K562 (cell line): ENCODE results near the gene ACER1. TPM values are rescaled to one million over a fixed set of nuclear protein-coding genes. Genes with fewer than 3 reads are reported as not detected.

Experiments
- ATAC-seq: fragments of 200-7000 bp; cut with Tn5 transposase; 3 replicates; pipeline ENCODE4 v1.9.1; 2020; ENCODE audit warnings: moderate library complexity
- BruUV-seq: library from RNA; stranded (reverse); fragments of 400-500 nt; replicated peaks from 2 replicates; lab custom pipeline; 2021; lab: Mats Ljungman, UMichigan
- CTCF ChIA-PET: fragments of 300-600 bp; formaldehyde crosslinking; extraction: SDS; loops from one replicate; lab custom pipeline; 2021; ENCODE audit warnings: low intra/inter-chr PET ratio; lab: Yijun Ruan, JAX
- POLR2A ChIA-PET: fragments of 300-600, 350-650 bp; sonication (Branson Sonifier 250); formaldehyde crosslinking; extraction: SDS; loops from one replicate; lab custom pipeline; 2021; ENCODE audit warnings: antibody characterized with exemption, inconsistent platforms; lab: Yijun Ruan, JAX
- DNase-seq, 4 experiments: peaks; one replicate each; pipeline versions ENCODE4 v3.0.0 to v3.0.0-alpha.2; 2011 to 2018; ENCODE audit warnings: low spot score in 3 of 4, mixed read lengths in 3 of 4; ENCODE audit errors: extremely low read depth in 1 of 4
- FAIRE-seq: peaks from 2 replicates; lab custom pipeline; 2011; peaks lifted over from hg19 to GRCh38; lab: Jason Lieb, UNC
- H2AFZ ChIP-seq: 2 replicates; pipeline ENCODE4 v1.6.0; 2011; ENCODE audit warnings: low read depth, low read length, control low read depth, inconsistent platforms
- H3K27ac ChIP-seq: fragments of 200-600 bp; 3 replicates; pipeline ENCODE4 v1.8.0; 2011; ENCODE audit warnings: low read depth, mild to moderate bottlenecking, control low read depth, inconsistent platforms, low read length, moderate library complexity, mixed read lengths; ENCODE audit errors: extremely low read depth
- H3K27me3 ChIP-seq, 2 experiments: fragments of 300-600 bp in 1 of 2; 2 replicates in 1 of 2; 3 replicates in 1 of 2; pipeline versions ENCODE4 v1.6.0 to v1.8.0; 2011; ENCODE audit warnings: inconsistent platforms in 2 of 2, low read length in 2 of 2, mild to moderate bottlenecking in 1 of 2, mixed read lengths in 1 of 2, moderate library complexity in 1 of 2; ENCODE audit not compliant: control insufficient read depth in 2 of 2, insufficient read depth in 2 of 2
- H3K36me3 ChIP-seq: fragments of 300-600 bp; 3 replicates; pipeline ENCODE4 v1.8.0; 2011; ENCODE audit warnings: mild to moderate bottlenecking, low read length, inconsistent platforms; ENCODE audit not compliant: control insufficient read depth, insufficient read depth
- H3K4me1 ChIP-seq, 2 experiments: fragments of 200-600 bp in 1 of 2; replicated peaks in 1 of 2; 2 replicates in 1 of 2; 3 replicates in 1 of 2; pipeline versions ENCODE4 v1.5.1 to v1.8.0; 2011; ENCODE audit warnings: inconsistent platforms in 2 of 2, low read length in 2 of 2, mild to moderate bottlenecking in 1 of 2, mixed read lengths in 1 of 2, moderate library complexity in 1 of 2; ENCODE audit not compliant: control insufficient read depth in 2 of 2, insufficient read depth in 2 of 2
- H3K4me2 ChIP-seq: 2 replicates; pipeline ENCODE4 v1.6.1; 2011; ENCODE audit warnings: low read length, control low read depth, inconsistent platforms, mixed read lengths; ENCODE audit not compliant: insufficient read depth
- H3K4me3 ChIP-seq: fragments of 200-600 bp; sonication (generic), shearing (Covaris generic); 2 replicates; pipeline ENCODE4 v1.5.1; 2016; ENCODE audit warnings: control low read depth, inconsistent platforms
- H3K79me2 ChIP-seq: fragments of 200-600 bp; 3 replicates; pipeline ENCODE4 v1.8.0; 2011; ENCODE audit warnings: low read length, inconsistent platforms; ENCODE audit not compliant: control insufficient read depth, insufficient read depth
- H3K9ac ChIP-seq, 2 experiments: 2 replicates each; pipeline versions ENCODE4 v1.6.0 to v1.6.1; 2011; ENCODE audit warnings: low read depth in 2 of 2, low read length in 2 of 2, control low read depth in 1 of 2, inconsistent platforms in 1 of 2, mild to moderate bottlenecking in 1 of 2, mixed read lengths in 1 of 2; ENCODE audit not compliant: insufficient read depth in 1 of 2
- H3K9me1 ChIP-seq: one replicate; pipeline ENCODE4 v1.6.0; 2011; ENCODE audit warnings: inconsistent platforms, mild to moderate bottlenecking, low read length, moderate library complexity; ENCODE audit not compliant: control insufficient read depth, insufficient read depth
- H3K9me3 ChIP-seq: replicated peaks from 2 replicates; pipeline ENCODE4 v1.5.1; 2011; ENCODE audit warnings: low read depth, low read length, inconsistent platforms; ENCODE audit not compliant: control insufficient read depth, insufficient read depth
- H4K20me1 ChIP-seq: replicated peaks from 2 replicates; pipeline ENCODE4 v1.6.1; 2011; ENCODE audit warnings: low read length, inconsistent platforms, mixed read lengths; ENCODE audit not compliant: control insufficient read depth, insufficient read depth
- CBX1 ChIP-seq: sonication (generic); IDR thresholded peaks from 2 replicates; pipeline ENCODE4 v1.6.1; 2016; ENCODE audit warnings: antibody characterized with exemption, low read depth, mild to moderate bottlenecking
- CC2D1A ChIP-seq: fragments of 450-650 bp; IDR thresholded peaks from 2 replicates; pipeline ENCODE4 v1.6.1; 2017; ENCODE audit warnings: mild to moderate bottlenecking
- CHD1 ChIP-seq: fragments of 200-600 bp; sonication (generic); IDR thresholded peaks from one replicate; pipeline ENCODE4 v1.6.1; 2012; ENCODE audit warnings: mild to moderate bottlenecking, moderate library complexity, low read length, inconsistent platforms
- ESRRA ChIP-seq: fragments of 450-650 bp; IDR thresholded peaks from 2 replicates; pipeline ENCODE4 v1.6.1; 2014; ENCODE audit warnings: low read depth, mild to moderate bottlenecking, moderate library complexity, borderline replicate concordance
- HDAC1 ChIP-seq, 2 experiments: fragments of 450-650 bp; IDR thresholded peaks; 2 replicates each; pipeline ENCODE4 v1.6.1; 2016 to 2017; ENCODE audit warnings: inconsistent platforms in 1 of 2, mild to moderate bottlenecking in 1 of 2, moderate library complexity in 1 of 2
- HOXB6 ChIP-seq: fragments of 250-450 bp; sonication (Bioruptor Pico); IDR thresholded peaks from 2 replicates; pipeline ENCODE4 v1.5.1; 2022; ENCODE audit warnings: mild to moderate bottlenecking, borderline replicate concordance
- MECOM ChIP-seq: fragments of 250-450 bp; sonication (Bioruptor Pico); IDR thresholded peaks from 2 replicates; pipeline ENCODE4 v1.8.0; 2022; ENCODE audit warnings: inconsistent platforms
- MXI1 ChIP-seq: IDR thresholded peaks from 2 replicates; pipeline ENCODE4 v1.6.1; 2011; ENCODE audit warnings: low read depth, mild to moderate bottlenecking, improper control_type of control experiment, low read length
- NCOA6 ChIP-seq: fragments of 450-650 bp; IDR thresholded peaks from 2 replicates; pipeline ENCODE4 v1.6.1; 2017; ENCODE audit warnings: mild to moderate bottlenecking
- TAF1 ChIP-seq: IDR thresholded peaks from 2 replicates; pipeline ENCODE4 v1.6.1; 2011; ENCODE audit warnings: mild to moderate bottlenecking, low read length, moderate library complexity; ENCODE audit not compliant: insufficient read depth, control insufficient read depth, severe bottlenecking; ENCODE audit errors: extremely low read depth
- ZBTB7A ChIP-seq: IDR thresholded peaks from 2 replicates; pipeline ENCODE4 v1.6.1; 2011; ENCODE audit warnings: low read depth, mild to moderate bottlenecking, low read length, moderate library complexity, borderline replicate concordance; ENCODE audit not compliant: control insufficient read depth
- ZKSCAN8 ChIP-seq: fragments of 200-800 bp; sonication (Bioruptor generic); IDR thresholded peaks from 2 replicates; pipeline ENCODE4 v1.6.1; 2016; ENCODE audit warnings: missing genetic modification characterization, missing compliant biosample characterization
- ZNF23 ChIP-seq: fragments of 250-450 bp; sonication (Bioruptor Pico); IDR thresholded peaks from 2 replicates; pipeline ENCODE4 v1.4.0; 2020; ENCODE audit warnings: mild to moderate bottlenecking
- ZNF436 ChIP-seq: fragments of 250-450, 450-650 bp; sonication (Bioruptor Pico); formaldehyde crosslinking; IDR thresholded peaks from 2 replicates; pipeline ENCODE4 v1.7.0; 2020; ENCODE audit warnings: mild to moderate bottlenecking
- WGBS: fragments of 100-300 bp; shearing (Covaris generic); methylation state at CpG from one replicate; pipeline ENCODE4 v1.1.6; 2016; ENCODE audit warnings: low coverage, mixed read lengths; ENCODE audit not compliant: insufficient coverage; ENCODE audit errors: missing lambda C conversion rate; 5-methylcytosine and 5-hydroxymethylcytosine counted together
- in situ Hi-C: fragments of 300-500 bp; cut with MboI; formaldehyde crosslinking; loops from 4 replicates; pipeline ENCODE4 v1.15.0; 2018; ENCODE audit warnings: inconsistent platforms, mixed read lengths
- intact Hi-C: fragments of 100-400 bp; cut with micrococcal nuclease; formaldehyde crosslinking; loops from 2 replicates; pipeline ENCODE4 v1.14.2; 2022
- polyA plus RNA-seq, 8 experiments: library from polyadenylated mRNA; depleted of rRNA in 4 of 8; stranded (reverse) in 5 of 8; unstranded in 3 of 8; fragments of >200 nt; fragmentation: Nextera tagmentation in 2 of 8; fragmentation: Illumina TruSeq in 1 of 8; extraction: Ambion mirVana in 2 of 8; extraction: Trizol in 1 of 8; gene quantifications; 2 replicates each; pipeline versions ENCODE4 v1.2.1 to v1.2.3, GENCODE V29; 2011 to 2014; ENCODE audit warnings: inconsistent platforms in 1 of 8, missing spikeins in 1 of 8
- total RNA-seq, 7 experiments: library from RNA; depleted of rRNA in 6 of 7; stranded (reverse); fragments of >200 nt in 6 of 7; fragmentation: Illumina TruSeq in 2 of 7; extraction: Trizol in 2 of 7; gene quantifications; 2 replicates each; pipeline versions ENCODE4 v1.2.1 to v1.2.3, GENCODE V29; 2011 to 2021; ENCODE audit warnings: low replicate concordance in 1 of 7
- TF ChIP-seq, protein P1 (sequence below): fragments of 450-650 bp; IDR thresholded peaks from 2 replicates; pipeline ENCODE4 v1.6.1; 2016
- TF ChIP-seq, protein P2 (sequence below), 3 experiments: fragments of 200-800 bp in 1 of 3; sonication (Bioruptor generic) in 1 of 3; sonication (generic) in 1 of 3; formaldehyde crosslinking in 1 of 3; IDR thresholded peaks; 2 replicates each; pipeline versions ENCODE4 v1.6.1 to v1.8.0; 2016 to 2022; ENCODE audit warnings: mild to moderate bottlenecking in 2 of 3, missing compliant biosample characterization in 2 of 3, missing genetic modification characterization in 2 of 3, missing genetic modification reagents in 1 of 3
- TF ChIP-seq, protein P3 (sequence below): sonication (generic); formaldehyde crosslinking; IDR thresholded peaks from 2 replicates; pipeline ENCODE4 v1.8.1; 2023; ENCODE audit warnings: mild to moderate bottlenecking, missing genetic modification reagents

The ACER1 gene
- total and polyA plus RNA-seq, 9 of the 15 experiments (the other 6 are each of a cell fraction or from before 2014, with no cell fraction given), result not detected

DNA sequence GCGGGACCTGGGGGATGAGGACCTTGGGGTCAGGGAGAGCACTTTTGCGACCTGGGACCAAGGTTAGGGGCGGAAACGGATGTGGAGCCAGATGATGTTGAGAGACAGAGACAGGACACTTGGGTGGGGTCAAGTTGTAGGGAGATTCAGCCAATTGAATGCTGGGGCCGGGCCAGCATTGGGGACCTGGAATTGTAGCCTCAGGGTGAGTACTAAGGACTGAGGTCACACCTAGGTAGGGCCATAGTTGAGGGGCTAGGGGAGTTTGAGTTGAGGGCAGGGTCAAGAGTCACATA lies 40.3 kb upstream of the ACER1 start (continued):
- TF ChIP-seq ESRRA (0 out of 2 replicates have a peak, but pooled peaks have one; percentile 31), CC2D1A (no peak), ZNF23 (CRISPR knock-in tag) (no peak), HOXB6 (CRISPR knock-in tag) (no peak)
- TF ChIP-seq, protein P1, sequence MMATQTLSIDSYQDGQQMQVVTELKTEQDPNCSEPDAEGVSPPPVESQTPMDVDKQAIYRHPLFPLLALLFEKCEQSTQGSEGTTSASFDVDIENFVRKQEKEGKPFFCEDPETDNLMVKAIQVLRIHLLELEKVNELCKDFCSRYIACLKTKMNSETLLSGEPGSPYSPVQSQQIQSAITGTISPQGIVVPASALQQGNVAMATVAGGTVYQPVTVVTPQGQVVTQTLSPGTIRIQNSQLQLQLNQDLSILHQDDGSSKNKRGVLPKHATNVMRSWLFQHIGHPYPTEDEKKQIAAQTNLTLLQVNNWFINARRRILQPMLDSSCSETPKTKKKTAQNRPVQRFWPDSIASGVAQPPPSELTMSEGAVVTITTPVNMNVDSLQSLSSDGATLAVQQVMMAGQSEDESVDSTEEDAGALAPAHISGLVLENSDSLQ, result peak; percentile 70

DNA sequence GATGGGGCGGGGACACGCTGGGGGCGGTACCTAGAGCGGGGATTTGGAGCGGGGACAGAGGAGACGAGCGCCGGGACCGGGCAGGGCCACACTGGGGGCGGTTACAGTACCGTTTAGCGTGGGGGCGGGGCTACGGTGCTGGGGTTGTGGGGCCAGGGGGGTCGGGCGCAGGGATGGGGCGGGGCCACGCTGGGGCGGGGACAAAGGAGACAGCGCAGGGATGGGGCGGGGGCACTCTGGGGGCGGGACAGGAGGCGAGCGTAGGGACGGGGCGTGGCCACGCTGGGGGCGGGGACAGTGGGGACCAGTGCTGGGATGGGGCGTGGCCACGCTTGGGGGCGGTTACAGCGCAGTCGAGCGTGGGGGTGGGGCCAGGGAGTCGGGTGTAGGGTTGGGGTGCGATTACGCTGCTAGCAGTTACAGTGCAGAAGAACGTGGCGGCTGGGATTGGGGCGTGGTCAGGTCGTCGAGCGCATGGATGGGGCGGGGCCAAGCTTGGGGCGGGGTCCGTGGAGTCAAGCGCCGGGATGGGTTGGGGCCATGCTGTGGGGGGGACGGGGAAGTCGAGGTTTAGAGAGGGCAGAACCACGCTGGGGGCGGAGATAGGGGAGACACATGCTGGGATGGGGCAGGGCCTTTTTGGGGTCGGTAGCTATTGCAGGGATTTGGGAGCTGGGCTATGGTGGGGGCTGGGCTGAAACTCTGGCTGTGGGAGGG lies 39.8 kb upstream of the ACER1 start:
- Histone ChIP-seq H3K4me2 (peak overlapping the region; percentile 94), H3K4me1 (peaks cover 8 to 62% of the 10 kb centered on the region in 2 experiments), H3K9me3 (no peaks in the 10 kb centered on the region), H4K20me1 (no peaks in the 10 kb centered on the region), H3K4me3 (peak overlapping the region; percentile 99), H3K27ac (peak overlapping the region; percentile 97), H3K27me3 (no peaks in the 10 kb centered on the region), H3K36me3 (peaks cover 30% of the 10 kb centered on the region; the same call in 2 of the 3 replicates), H3K79me2 (peaks cover 7% of the 10 kb centered on the region; the same call in 2 of the 3 replicates), H2AFZ (peak overlapping the region; percentile 97), H3K9me1 (no peaks in the 10 kb centered on the region), H3K9ac (peak overlapping the region; percentile 78 to 94)
- in situ Hi-C loops (no loop called here), intact Hi-C loops (no loop called here)
- 2% methylated on average over 26 of the region's 53 CpGs for WGBS
- peak; percentile 82 for ATAC-seq
- no TSS peak for BruUV-seq
- FAIRE-seq, result peak; percentile 98
- peak; percentile 94 to 99 (median 95) for DNase-seq
- CTCF ChIA-PET, result no interaction called here
- POLR2A ChIA-PET, result interaction anchor here (0.6 to 2.0 kb wide), 9 partner anchors 11 to 517 kb away, joined by 3 to 29 read pairs (median 4); partner anchors contain the start of genes CLPP, GTF2F1, KHSRP and TNFSF9
- TF ChIP-seq, protein P2, sequence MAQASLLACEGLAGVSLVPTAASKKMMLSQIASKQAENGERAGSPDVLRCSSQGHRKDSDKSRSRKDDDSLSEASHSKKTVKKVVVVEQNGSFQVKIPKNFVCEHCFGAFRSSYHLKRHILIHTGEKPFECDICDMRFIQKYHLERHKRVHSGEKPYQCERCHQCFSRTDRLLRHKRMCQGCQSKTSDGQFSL (CRISPR knock-in tag; IDR thresholded peaks at IDR 0.05), result peak; percentile 89
- TF ChIP-seq, protein P2 (tag; IDR thresholded peaks at IDR 0.05), result peak in 1 of 2 experiments; percentile 44; a peak in 1 of 4 replicates
- no peak for TF ChIP-seq ZNF436 (CRISPR knock-in tag)
- TF ChIP-seq, protein P3, sequence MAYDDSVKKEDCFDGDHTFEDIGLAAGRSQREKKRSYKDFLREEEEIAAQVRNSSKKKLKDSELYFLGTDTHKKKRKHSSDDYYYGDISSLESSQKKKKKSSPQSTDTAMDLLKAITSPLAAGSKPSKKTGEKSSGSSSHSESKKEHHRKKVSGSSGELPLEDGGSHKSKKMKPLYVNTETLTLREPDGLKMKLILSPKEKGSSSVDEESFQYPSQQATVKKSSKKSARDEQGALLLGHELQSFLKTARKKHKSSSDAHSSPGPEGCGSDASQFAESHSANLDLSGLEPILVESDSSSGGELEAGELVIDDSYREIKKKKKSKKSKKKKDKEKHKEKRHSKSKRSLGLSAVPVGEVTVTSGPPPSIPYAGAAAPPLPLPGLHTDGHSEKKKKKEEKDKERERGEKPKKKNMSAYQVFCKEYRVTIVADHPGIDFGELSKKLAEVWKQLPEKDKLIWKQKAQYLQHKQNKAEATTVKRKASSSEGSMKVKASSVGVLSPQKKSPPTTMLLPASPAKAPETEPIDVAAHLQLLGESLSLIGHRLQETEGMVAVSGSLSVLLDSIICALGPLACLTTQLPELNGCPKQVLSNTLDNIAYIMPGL (CRISPR knock-in tag), result peak; percentile 16; the same call in 1 of the 2 replicates
- TF ChIP-seq MECOM (CRISPR knock-in tag), result no peak
- peak; percentile 41; the same call in 1 of the 2 replicates for TF ChIP-seq MXI1
- no peak for TF ChIP-seq CBX1
- TF ChIP-seq TAF1, result peak; percentile 14
- peak in 1 of 2 experiments; percentile 73; a peak in 1 of 4 replicates for TF ChIP-seq HDAC1 (IDR thresholded peaks at IDR 0.05)
- peak; percentile 26; the same call in 1 of the 2 replicates for TF ChIP-seq ZBTB7A
- TF ChIP-seq NCOA6, result no peak
- TF ChIP-seq ZKSCAN8 (CRISPR knock-in tag), result no peak
- no peak for TF ChIP-seq CHD1
